Adipose tissue (tissue), 3 donors: ENCODE data around the gene CDC14B. TPM values are rescaled to one million over a fixed set of nuclear protein-coding genes. Genes with fewer than 3 reads are reported as not detected.
"Not testable (repeated sequence)": the region's sequence is repeated elsewhere in the genome, so short reads cannot be mapped to it uniquely, and the experiment has no call there.

Experiments used
- H3K27ac ChIP-seq: one replicate; pipeline ENCODE4 v1.5.1; 2013; ENCODE audit warnings: low read depth, low read length
- WGBS, 3 donors: extraction: QIAGEN DNeasy Blood & Tissue Kit; methylation state at CpG; one replicate each; pipeline ENCODE4 v1.1.7; 2013; 5-methylcytosine and 5-hydroxymethylcytosine counted together
- polyA plus RNA-seq, 3 donors: library from polyadenylated mRNA; stranded (reverse); fragments of 200-250 nt; gene quantifications; one replicate each; pipeline ENCODE4 v1.2.3, GENCODE V29; 2013
- donor health status: healthy with polysubstance abuse.
- donor health status: Bipolar disorder and iron deficiency.
- donor health status: healthy.

CDC14B gene
- polyA plus RNA-seq: 10 to 100 TPM in 2 of 3 donors, 1 to 10 TPM in 1; 7.8 to 15.7 (median 10.5) TPM

GRCh38 chr9:96619491-96620180, at the start of gene CDC14B:
TSS of gene CDC14B (minus strand) at chr9:96619843. CDS start at chr9:96619378, 465 bp downstream.
- no peak within 1 kb of the TSS for H3K27ac ChIP-seq
- WGBS, 3 donors: 1% methylated on average over 43 to 66 of the region's 66 CpGs

GRCh38 chr9:96668868-96669534, 49.4 kb upstream of the CDC14B start:
- WGBS, 3 donors: 88 to 92% (median 92%) methylated on average over 20 of the region's 20 CpGs
- no peak overlapping the region for H3K27ac ChIP-seq

GRCh38 chr9:96667363-96667728, 47.7 kb upstream of the CDC14B start:
- WGBS, 3 donors: 77 to 93% (median 93%) methylated on average over 2 of the region's 2 CpGs
- no peak overlapping the region for H3K27ac ChIP-seq

DNA sequence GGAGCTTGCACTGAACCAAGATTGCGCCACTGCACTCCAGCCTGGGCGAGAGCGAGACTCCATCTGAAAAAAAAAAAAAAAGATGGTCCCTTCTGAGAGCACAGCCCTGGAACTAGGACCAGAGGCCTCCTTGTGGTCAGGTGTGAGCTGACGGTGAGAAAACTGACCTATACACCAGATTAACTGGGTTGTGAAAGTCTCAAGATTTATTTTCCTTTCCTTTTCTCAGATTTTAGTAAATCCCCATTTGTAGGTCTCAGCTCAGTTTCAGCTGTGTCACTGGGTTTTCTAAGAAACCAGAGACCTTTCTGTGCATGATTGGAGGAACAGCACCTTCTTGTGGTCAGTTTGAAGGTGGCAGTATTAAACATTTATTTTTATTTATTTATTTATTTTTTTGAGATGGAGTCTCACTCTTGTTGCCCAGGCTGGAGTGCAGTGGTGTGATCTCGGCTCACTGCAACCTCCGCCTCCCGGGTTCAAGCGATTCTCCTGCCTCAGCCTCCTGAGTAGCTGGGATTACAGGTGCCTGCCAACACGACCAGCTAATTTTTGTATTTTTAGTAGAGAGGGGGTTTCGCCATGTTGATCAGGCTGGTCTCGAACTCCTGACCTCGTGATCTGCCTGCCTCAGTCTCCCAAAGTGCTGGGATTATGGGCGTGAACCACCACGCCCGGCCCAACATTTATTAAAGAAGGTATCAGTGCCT, 47.2 kb upstream of the CDC14B start:
- 69 to 70% (median 69%) methylated on average over 15 of the region's 15 CpGs for WGBS, 3 donors
- not testable (repeated sequence) for H3K27ac ChIP-seq

- 81 to 87% (median 86%) methylated on average over 6 of the region's 6 CpGs for WGBS, 3 donors
- H3K27ac ChIP-seq: no peak overlapping the region
These were observed 46.1 kb upstream of the CDC14B start for GRCh38 chr9:96665789-96666188.

GRCh38 chr9:96663506-96664120, 44.0 kb upstream of the CDC14B start:
- 90 to 92% (median 91%) methylated on average over 20 of the region's 20 CpGs for WGBS, 3 donors
- H3K27ac ChIP-seq: no peak overlapping the region

- H3K27ac ChIP-seq: no peak overlapping the region
- 86 to 88% (median 87%) methylated on average over 4 of the region's 4 CpGs for WGBS, 3 donors
These were observed 42.1 kb upstream of the CDC14B start for GRCh38 chr9:96661711-96662110.

- WGBS, 3 donors: 86 to 96% (median 93%) methylated on average over 7 of the region's 7 CpGs
- no peak overlapping the region for H3K27ac ChIP-seq
These were observed 41.1 kb upstream of the CDC14B start for GRCh38 chr9:96660692-96661248.

DNA sequence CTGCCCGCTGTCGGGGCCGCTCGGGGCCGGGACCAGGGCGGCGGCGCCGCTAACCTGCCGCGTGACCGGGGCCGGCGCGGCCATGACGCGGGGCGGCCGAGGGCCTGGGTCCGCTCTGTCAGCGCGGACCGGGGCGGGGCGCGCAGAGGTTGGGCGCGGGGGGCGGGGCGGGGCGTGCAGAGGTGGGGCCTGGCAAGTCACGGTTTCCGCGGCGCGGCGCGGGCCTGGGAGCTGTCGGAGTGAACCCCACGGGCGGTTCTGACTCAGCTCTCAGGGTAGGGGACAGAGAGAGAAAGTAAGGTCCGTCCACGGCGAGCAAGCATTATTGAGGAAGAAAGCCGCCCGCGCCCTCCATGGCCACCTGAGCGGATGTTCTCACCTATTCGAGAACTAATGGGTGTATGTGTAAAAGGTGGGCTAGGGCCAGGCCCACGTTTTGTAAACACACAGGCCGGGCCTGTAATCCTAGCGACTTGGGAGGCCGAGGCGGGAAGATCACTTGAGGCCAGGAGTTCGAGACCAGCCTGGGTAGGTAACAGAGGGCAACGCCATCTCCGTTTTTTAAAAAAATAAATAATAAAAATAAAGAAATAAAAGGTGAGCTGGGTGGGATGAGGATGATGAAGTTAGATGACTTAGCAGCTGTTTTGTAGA, 35.7 kb upstream of the CDC14B start, which contains the start of gene PRXL2C:
Gene PRXL2C (minus strand): TSS at position 120 of the 654 bp plus-strand sequence. CDS start 36 bp downstream, at position 84.
- peak within 1 kb of the TSS; percentile 60 for H3K27ac ChIP-seq
- 2 to 4% (median 3%) methylated on average over 52 to 57 of the region's 57 CpGs for WGBS, 3 donors

DNA sequence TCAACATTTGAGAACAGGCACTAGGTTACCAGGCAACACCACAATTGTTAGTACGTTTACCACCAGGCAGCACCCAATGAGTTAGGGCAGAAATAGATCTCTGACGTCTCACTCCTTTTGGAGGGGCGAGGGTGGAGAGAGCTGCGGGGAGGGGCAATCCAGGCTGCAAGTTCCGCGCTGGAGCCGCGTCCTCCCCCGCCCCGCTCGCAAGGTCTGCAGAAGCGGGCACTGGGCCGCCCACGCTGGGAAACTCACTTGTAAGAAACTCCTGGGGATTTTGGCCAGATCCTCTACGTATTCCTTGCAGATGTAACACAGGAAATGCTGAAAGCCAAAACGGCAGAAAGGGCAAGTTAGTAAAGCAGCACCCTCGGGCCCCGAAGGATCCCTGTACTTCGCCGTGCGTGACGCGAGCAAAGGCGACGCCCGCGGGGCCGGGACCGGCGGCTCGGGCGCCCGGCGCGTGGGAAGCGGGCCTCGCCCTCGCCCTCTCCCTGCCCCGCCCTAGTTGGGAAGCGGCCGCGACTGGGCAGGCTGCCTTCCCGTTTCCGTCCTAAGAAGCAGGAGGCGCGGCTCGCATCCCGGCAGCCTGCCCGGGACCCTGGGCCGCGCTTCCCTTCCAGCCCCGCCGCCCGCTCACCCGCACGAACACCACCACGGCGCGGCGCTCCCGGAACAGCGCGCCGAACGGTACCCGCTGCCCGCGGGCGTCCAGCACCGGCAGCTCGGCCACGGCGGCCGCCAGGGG, 35.0 kb upstream of the CDC14B start:
- peak overlapping the region; percentile 60 for H3K27ac ChIP-seq
- 0 to 1% (median 0%) methylated on average over 68 to 74 of the region's 74 CpGs for WGBS, 3 donors

DNA sequence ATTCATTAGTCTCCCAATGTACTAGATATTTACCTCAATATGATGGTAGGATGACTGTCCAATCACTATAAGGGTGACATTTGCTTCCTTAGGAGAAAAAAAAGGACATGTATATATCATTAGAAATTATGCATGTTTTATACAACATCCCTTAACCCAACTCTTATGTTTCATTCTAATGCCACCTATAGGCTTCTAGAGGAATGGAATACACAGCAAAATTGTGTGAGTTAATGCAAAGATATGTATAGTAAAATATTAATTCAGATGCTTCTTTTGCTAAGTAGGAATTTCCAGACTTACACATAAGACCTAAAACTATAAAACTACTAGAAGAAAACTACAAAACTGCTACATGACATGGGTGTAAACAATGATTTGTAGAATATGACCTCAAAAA, 32.0 kb upstream of the CDC14B start:
- no peak overlapping the region for H3K27ac ChIP-seq

- H3K27ac ChIP-seq: no peak overlapping the region
- 20 to 97% (median 96%) methylated on average over 1 of the region's 1 CpG for WGBS, 3 donors
These were observed 30.1 kb upstream of the CDC14B start for GRCh38 chr9:96649620-96650324.

DNA sequence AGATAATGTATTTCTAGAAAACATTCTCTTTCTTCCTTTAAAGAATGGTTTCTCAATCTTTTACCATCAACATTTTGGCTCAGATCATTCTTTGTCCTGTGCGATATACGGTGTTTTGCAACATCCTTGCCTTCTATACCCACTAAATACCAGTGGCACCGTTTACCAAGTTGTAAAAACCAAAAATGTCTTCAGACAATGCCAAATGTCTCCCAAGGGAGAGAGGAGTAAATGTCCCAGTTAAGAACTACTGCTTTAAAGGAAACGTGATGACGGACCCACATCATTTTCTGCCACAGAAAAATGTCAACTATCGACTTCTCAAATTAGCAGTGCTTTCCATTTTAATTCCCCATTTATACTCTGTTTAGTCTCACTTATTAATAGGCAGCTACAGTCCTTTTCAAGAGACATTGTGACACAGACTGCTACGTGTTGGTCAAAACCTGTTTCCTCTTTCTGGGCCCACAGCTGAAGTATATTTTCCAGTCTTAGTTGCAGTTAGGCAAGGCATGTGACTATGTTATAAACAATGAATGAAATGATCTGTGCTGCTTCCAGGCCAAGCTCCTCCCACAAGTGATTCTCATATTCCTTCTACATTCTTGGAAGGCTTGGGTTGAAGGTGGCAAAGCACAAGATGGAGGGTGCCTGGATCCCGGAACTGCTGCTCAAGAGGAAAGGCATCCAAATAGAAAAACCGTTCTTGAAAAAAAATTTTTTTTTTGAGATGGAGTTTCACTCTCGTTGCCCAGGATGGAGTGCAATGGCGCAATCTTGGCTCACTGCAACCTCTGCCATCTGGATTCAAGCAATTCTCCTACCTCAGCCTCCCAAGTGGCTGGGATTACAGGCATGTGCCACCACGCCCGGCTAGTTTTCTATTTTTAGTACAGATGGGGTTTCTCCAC, 26.7 kb upstream of the CDC14B start:
- H3K27ac ChIP-seq: no peak overlapping the region
- 46 to 80% (median 49%) methylated on average over 13 of the region's 13 CpGs for WGBS, 3 donors

- no peak overlapping the region for H3K27ac ChIP-seq
- WGBS, 3 donors: 71 to 87% (median 83%) methylated on average over 2 of the region's 2 CpGs
These were observed 24.5 kb upstream of the CDC14B start for GRCh38 chr9:96644137-96644536.

- 66 to 91% (median 89%) methylated on average over 3 of the region's 3 CpGs for WGBS, 3 donors
These were observed 21.9 kb upstream of the CDC14B start for GRCh38 chr9:96641514-96641913.

More at GRCh38 chr9:96641514-96641913, 21.9 kb upstream of the CDC14B start:
- no peak overlapping the region for H3K27ac ChIP-seq
